Parathyroid adenoma (tissue), 2 donors: ENCODE measurements around the gene ASIC4.

Source experiments
- H2AFZ ChIP-seq: fragments of 300-600 bp; sonication (generic); one replicate; pipeline ENCODE4 v1.7.0; 2017; ENCODE audit warnings: antibody characterized with exemption, mild to moderate bottlenecking
- H3K27ac ChIP-seq: fragments of 300-600 bp; sonication (generic); one replicate; pipeline ENCODE4 v1.7.0; 2017
- H3K27me3 ChIP-seq: fragments of 300-600 bp; sonication (generic); one replicate; pipeline ENCODE4 v1.7.0; 2017; ENCODE audit warnings: low read length; ENCODE audit not compliant: control insufficient read depth, insufficient read depth
- H3K36me3 ChIP-seq: fragments of 300-600 bp; sonication (generic); one replicate; pipeline ENCODE4 v1.7.0; 2017; ENCODE audit warnings: low read length; ENCODE audit not compliant: control insufficient read depth, insufficient read depth
- H3K4me1 ChIP-seq: fragments of 300-600 bp; sonication (generic); one replicate; pipeline ENCODE4 v1.7.0; 2017; ENCODE audit warnings: control low read depth
- H3K4me2 ChIP-seq: fragments of 300-600 bp; sonication (generic); one replicate; pipeline ENCODE4 v1.7.0; 2017; ENCODE audit warnings: low read length
- H3K4me3 ChIP-seq: fragments of 300-600 bp; sonication (generic); one replicate; pipeline ENCODE4 v1.7.0; 2017; ENCODE audit warnings: low read depth, low read length
- H3K79me2 ChIP-seq: fragments of 300-600 bp; sonication (generic); one replicate; pipeline ENCODE4 v1.7.0; 2017; ENCODE audit warnings: control low read depth
- H3K9ac ChIP-seq: fragments of 300-600 bp; sonication (generic); one replicate; pipeline ENCODE4 v1.7.0; 2017; ENCODE audit warnings: mild to moderate bottlenecking
- H3K9me3 ChIP-seq: fragments of 300-600 bp; sonication (generic); one replicate; pipeline ENCODE4 v1.7.0; 2017; ENCODE audit warnings: low read length; ENCODE audit not compliant: control insufficient read depth
- CTCF ChIP-seq: fragments of 300-600 bp; sonication (generic); IDR thresholded peaks from one replicate; pipeline ENCODE4 v1.7.0; 2017; ENCODE audit warnings: antibody characterized with exemption, mild to moderate bottlenecking
- donor health status: primary hyperparathyroidism.

The ASIC4 gene

GRCh38 chr2:219554350-219554749 is 40.1 kb downstream of the ASIC4 start:
- no peak for TF ChIP-seq CTCF
- Histone ChIP-seq H3K36me3 (no peaks in the 10 kb centered on the region), H3K9me3 (no peaks in the 10 kb centered on the region), H3K27ac (no peak overlapping the region), H3K4me2 (no peak overlapping the region), H3K4me1 (peaks cover 3% of the 10 kb centered on the region), H3K79me2 (no peaks in the 10 kb centered on the region), H3K9ac (no peak overlapping the region), H3K4me3 (no peak overlapping the region), H2AFZ (no peak overlapping the region), H3K27me3 (peaks cover 4% of the 10 kb centered on the region)

GRCh38 chr2:219555956-219556355 is 41.7 kb downstream of the ASIC4 start:
- Histone ChIP-seq H3K36me3 (no peaks in the 10 kb centered on the region), H3K9ac (no peak overlapping the region), H3K4me1 (peaks cover 3% of the 10 kb centered on the region), H3K27ac (no peak overlapping the region), H3K4me3 (no peak overlapping the region), H2AFZ (no peak overlapping the region), H3K9me3 (no peaks in the 10 kb centered on the region), H3K27me3 (peaks cover 4% of the 10 kb centered on the region), H3K79me2 (no peaks in the 10 kb centered on the region), H3K4me2 (no peak overlapping the region)
- TF ChIP-seq CTCF: no peak

GRCh38 chr2:219556413-219556812 is 42.1 kb downstream of the ASIC4 start:
- Histone ChIP-seq H3K9me3 (no peaks in the 10 kb centered on the region), H3K36me3 (no peaks in the 10 kb centered on the region), H3K27ac (no peak overlapping the region), H3K79me2 (no peaks in the 10 kb centered on the region), H3K27me3 (peaks cover 4% of the 10 kb centered on the region), H3K4me2 (no peak overlapping the region), H3K9ac (no peak overlapping the region), H3K4me1 (peaks cover 3% of the 10 kb centered on the region), H2AFZ (no peak overlapping the region), H3K4me3 (no peak overlapping the region)
- no peak for TF ChIP-seq CTCF

- no peaks in the 10 kb centered on the region for H3K4me1 ChIP-seq
- no peaks in the 10 kb centered on the region for H3K36me3 ChIP-seq
- TF ChIP-seq CTCF: no peak
- no peak overlapping the region for H3K4me2 ChIP-seq
- H3K79me2 ChIP-seq: no peaks in the 10 kb centered on the region
- no peak overlapping the region for H3K4me3 ChIP-seq
- no peak overlapping the region for H2AFZ ChIP-seq
- H3K9me3 ChIP-seq: no peaks in the 10 kb centered on the region
- no peak overlapping the region for H3K9ac ChIP-seq
- H3K27me3 ChIP-seq: peaks cover 4% of the 10 kb centered on the region
- no peak overlapping the region for H3K27ac ChIP-seq
Observed at GRCh38 chr2:219557320-219557719, 43.0 kb downstream of the ASIC4 start.
